ENCODE measurements around the gene TTC38.

Gene TTC38

DNA sequence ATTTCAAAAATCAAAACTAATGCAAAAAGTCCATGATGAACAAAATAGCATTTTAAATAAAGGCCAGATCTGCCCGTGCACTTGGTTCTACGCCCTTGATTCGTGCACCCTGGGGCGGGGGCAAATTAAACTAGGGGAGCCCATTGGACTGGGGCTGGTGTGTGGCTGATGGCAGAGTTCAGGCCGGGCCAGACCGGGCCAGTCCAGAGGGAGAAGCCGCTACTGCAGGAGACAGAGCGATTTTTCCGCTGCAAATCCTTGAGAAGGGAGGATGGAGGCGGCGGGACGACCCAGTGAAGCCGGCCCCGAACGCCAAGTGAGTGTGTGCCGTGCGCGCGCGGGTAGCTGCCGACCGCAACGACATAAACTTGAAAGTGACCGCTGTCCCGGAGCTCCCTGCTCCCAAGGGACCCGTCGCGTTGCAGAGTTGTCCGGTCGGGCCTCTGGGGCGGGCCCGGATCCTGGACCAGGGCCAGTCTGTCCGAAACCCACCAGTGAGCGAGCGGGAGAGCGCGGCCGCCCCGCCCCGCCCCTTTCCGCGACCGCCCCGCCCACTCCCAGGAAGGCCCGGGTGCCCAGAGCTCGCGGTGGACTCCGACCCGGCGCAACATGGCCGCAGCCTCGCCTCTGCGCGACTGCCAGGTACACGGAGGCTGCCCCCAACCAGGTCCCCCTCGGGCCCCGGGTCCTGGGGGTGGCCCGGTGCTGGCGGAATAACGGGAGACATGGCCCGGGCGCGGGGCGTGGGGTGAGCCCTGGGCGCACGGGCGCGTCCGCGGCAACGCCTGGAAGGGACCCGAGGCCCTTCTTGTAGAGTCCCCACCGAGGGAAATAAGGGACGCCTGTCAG lies at the start of gene TTC38:
TTC38 (plus strand) TSS at position 578 of the 849 bp plus-strand sequence; CDS start at position 610, 32 bp downstream.
- peak; percentile 26 for DNase-seq (ENCODE audit: low read depth)
- peak within 1 kb of the TSS; percentile 72 for H3K4me3 ChIP-seq (ENCODE audit: low read depth, low read length)

- H3K4me3 ChIP-seq (ENCODE audit: low read depth, low read length), result no peak overlapping the region
- DNase-seq (ENCODE audit: low read depth), result no peak
Measured at GRCh38 chr22:46219636-46220035, 48.2 kb upstream of the TTC38 start.

DNA sequence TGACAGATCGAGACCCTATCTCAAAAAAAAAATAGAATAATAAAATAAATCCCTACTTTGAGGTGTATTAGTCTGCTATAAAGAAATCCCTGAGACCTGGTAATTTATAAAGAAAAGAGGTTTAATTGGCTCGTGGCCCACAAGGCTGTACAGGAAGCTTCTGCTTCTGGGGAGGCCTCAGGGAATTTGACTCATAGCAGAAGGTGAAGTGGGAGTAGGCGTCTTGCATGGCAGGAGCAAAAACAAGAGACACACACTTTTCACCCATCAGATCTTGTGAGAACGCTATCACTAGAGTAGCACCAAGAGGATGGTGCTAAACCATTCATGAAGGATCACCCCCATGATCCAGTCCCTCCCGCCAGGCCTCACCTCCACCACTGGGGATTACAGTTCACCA lies 46.9 kb upstream of the TTC38 start:
- peak; percentile 28 for DNase-seq (ENCODE audit: low read depth)
- H3K4me3 ChIP-seq (ENCODE audit: low read depth, low read length), result no peak overlapping the region

- H3K4me3 ChIP-seq (ENCODE audit: low read depth, low read length), result no peak overlapping the region
- no peak for DNase-seq (ENCODE audit: low read depth)
Measured at GRCh38 chr22:46224044-46224897, 43.5 kb upstream of the TTC38 start.

GRCh38 chr22:46224898-46225290 lies 42.9 kb upstream of the TTC38 start:
- H3K4me3 ChIP-seq (ENCODE audit: low read depth, low read length), result no peak overlapping the region
- no peak for DNase-seq (ENCODE audit: low read depth)

DNA sequence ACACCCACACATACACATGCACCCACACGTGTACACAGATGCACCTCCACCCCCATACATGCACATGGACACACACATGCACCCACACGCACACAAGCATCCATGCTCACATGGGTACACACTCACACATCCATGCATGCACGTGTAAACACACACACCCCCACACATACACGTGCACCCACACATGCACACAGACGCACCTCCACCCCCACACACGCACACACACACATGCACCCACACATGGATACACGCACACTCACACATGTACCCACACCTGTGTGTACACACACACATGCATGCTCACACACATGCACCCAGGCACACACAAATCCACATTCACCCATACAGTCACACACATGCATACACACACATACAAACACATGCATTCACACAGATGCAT lies 42.2 kb upstream of the TTC38 start:
- no peak overlapping the region for H3K4me3 ChIP-seq (ENCODE audit: low read depth, low read length)
- no peak for DNase-seq (ENCODE audit: low read depth)

DNA sequence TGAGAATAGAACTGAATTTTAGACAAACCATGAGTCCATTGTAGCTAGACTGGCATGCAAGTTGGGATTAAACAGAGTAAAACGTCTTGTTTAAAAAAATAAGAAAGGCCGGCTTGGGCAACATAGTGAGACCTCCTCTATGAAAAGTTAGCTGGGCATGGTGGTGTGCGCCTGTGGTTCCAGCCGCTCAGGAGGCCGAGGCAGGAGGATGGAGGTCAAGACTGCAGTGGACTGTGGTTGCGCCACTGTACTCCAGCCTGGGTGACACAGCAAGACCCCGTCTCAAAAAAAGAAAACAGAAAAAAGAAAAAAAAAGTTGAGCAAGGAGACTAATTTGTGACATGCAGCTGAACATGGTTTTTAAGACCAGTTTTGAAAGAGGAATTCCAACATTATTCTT lies 41.2 kb upstream of the TTC38 start:
- H3K4me3 ChIP-seq (ENCODE audit: low read depth, low read length), result no peak overlapping the region
- DNase-seq (ENCODE audit: low read depth), result no peak

DNA sequence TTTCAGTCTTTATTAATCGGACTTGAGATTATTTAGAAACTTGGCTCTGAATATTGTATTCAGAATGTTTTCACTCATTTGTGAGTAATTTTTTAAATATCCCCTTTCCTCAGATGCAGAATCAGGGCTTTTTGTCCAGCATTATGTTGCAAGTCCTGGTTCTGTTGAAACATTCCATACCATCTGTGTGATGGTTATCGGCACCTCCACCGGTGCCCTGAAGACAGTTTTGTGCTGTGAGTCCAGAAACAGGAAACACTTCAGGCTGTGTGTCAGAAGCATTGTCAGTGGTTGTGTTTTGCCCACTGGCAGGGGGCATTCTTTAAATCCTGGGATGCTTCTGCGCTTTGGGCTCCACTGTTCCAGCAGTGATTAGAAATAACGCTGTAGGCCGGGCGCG lies 38.1 kb upstream of the TTC38 start:
- H3K4me3 ChIP-seq (ENCODE audit: low read depth, low read length), result no peak overlapping the region
- DNase-seq (ENCODE audit: low read depth), result no peak

DNA sequence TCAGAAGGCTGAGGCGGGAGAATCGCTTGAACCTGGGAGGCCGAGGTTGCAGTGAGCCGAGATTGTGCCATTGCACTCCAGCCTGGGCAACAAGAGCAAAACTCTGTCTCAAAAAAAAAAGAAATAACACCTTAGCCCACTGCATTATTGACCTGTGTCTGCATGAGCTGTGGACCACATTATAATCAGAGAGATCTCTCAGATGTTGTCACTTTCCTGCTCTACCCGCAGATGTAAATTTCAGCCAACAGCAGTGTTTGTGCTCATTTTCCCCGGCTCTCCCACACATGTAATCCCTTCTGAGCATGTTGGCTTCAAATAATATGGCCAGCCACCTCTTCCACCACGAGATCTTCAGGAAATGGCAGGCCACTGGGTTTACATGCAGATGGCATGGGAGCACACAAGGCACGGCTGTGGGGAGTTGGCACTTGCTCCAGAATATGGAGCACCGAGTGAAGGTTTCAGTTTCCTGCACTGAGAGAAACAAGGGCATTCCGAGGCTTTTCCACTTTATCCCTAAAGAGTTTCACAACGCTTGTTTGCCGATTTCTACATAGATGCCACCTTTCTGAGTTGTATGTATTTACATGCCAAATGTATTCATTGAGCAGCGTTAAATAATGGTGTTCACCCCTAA lies 37.4 kb upstream of the TTC38 start:
- H3K4me3 ChIP-seq (ENCODE audit: low read depth, low read length), result no peak overlapping the region
- DNase-seq (ENCODE audit: low read depth), result no peak

DNA sequence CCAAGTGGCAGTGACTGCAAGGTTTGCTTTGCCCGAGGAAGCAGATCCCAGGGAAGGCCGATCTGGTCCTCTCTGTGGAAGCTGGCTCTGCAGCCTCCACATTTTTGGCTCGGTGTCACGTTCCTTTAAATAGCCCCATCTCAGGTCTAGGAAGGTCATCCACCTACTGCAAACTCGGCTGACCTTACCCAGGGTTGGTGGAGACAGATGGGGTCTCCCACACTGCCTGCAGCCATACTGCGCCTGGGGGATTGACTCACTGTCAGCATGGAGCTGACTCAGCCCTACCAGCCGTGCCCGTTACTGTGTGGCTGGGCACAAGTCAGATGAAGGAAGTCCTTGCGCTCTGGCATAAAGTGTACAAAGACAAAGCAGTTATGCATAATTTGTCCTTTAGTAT lies 34.6 kb upstream of the TTC38 start:
- peak; percentile 19 for DNase-seq (ENCODE audit: low read depth)
- no peak overlapping the region for H3K4me3 ChIP-seq (ENCODE audit: low read depth, low read length)

- no peak for DNase-seq (ENCODE audit: low read depth)
- H3K4me3 ChIP-seq (ENCODE audit: low read depth, low read length), result no peak overlapping the region
Measured at GRCh38 chr22:46234969-46235368, 32.8 kb upstream of the TTC38 start.

DNA sequence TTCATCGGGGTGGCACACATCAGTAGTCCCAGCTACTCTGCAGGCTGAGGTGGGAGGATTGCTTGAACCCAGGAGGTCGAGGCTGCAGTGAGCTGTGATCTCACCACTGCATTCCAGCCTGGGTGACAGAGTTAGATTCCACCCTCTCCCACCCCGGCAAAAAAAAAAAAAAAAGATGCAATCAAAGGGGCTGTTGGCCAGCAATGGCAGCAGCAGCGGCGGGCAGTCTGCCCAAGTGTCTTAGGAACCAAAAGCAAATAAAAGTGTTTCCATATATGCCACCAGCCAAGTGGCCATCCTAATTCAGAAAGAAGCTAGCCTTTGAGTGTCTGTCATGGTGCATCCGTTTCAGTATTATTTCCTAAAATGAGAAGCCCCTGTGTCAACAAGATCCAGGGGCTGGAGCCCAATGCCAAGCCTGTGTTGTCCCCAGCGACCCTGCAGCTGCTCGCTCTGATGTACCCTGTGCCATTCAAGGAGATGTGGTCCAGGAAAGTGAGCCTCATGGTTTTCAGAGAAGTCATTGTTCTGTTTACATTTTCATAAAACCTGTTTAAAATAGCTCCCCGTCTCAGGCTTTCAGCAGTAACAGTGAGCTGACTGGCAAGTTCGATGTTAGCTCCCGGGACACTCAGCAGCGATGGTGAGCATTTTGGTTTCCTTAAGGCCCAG lies 30.2 kb upstream of the TTC38 start:
- DNase-seq (ENCODE audit: low read depth), result no peak
- H3K4me3 ChIP-seq (ENCODE audit: low read depth, low read length), result no peak overlapping the region

DNA sequence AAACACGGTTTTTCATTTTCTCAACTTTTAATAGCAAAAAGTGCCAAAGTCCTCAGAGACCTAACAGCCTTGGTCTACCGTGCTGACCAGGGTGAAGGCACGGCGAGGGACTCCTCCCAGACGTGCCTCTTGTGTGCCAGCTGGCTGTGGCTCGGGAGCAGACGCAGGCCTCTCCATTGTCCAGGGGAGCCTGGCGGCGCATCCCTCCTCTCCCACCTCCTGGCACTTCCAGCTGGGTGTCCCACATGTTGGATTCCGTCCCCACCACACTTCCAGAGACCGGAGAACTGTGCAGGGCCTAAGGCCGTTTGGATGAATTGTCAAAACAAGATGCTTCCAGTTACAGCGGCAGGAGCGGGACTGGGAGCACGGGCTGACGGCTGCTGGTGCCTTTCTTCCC lies 29.3 kb upstream of the TTC38 start:
- no peak overlapping the region for H3K4me3 ChIP-seq (ENCODE audit: low read depth, low read length)
- DNase-seq (ENCODE audit: low read depth), result no peak

GRCh38 chr22:46239261-46240048 lies 28.4 kb upstream of the TTC38 start:
- H3K4me3 ChIP-seq (ENCODE audit: low read depth, low read length), result no peak overlapping the region
- no peak for DNase-seq (ENCODE audit: low read depth)

GRCh38 chr22:46240073-46240472 lies 27.7 kb upstream of the TTC38 start:
- DNase-seq (ENCODE audit: low read depth), result no peak
- H3K4me3 ChIP-seq (ENCODE audit: low read depth, low read length), result no peak overlapping the region

GRCh38 chr22:46240506-46240905 lies 27.3 kb upstream of the TTC38 start:
- H3K4me3 ChIP-seq (ENCODE audit: low read depth, low read length), result no peak overlapping the region
- DNase-seq (ENCODE audit: low read depth), result no peak

GRCh38 chr22:46240907-46241306 lies 26.9 kb upstream of the TTC38 start:
- no peak overlapping the region for H3K4me3 ChIP-seq (ENCODE audit: low read depth, low read length)
- DNase-seq (ENCODE audit: low read depth), result no peak

DNA sequence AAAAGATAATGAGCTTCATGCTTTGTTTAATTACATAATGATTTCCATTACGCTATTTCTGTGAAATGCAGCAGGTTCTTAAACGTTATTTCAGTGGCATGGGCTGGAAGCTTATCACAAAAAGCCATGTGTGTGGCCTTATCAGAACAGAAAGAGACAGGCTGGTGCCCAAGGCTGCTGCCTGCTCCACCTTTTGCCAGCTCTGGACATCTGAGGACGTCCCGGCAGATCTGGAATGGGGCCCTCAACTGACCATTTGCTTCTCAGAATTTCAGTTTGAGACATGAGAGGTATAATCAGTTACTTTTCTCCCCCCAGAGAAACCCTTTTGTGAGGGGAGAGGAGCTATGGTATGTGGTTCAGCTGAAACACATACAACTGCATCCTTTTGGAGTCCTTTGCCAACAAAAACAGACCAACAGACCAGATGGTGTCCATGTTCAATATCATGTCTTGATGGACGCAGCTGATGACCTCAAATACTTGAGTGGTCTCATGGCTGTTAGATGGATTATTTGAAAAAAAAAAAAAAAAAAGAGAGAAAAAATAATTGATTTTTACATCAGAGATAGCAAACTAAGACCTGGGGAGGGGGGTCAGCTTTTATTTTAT lies 26.3 kb upstream of the TTC38 start:
- DNase-seq (ENCODE audit: low read depth), result no peak

GRCh38 chr22:46242076-46242475 lies 25.7 kb upstream of the TTC38 start:
- DNase-seq (ENCODE audit: low read depth), result no peak
- no peak overlapping the region for H3K4me3 ChIP-seq (ENCODE audit: low read depth, low read length)

More for the DNA sequence above, 26.3 kb upstream of the TTC38 start:
- H3K4me3 ChIP-seq (ENCODE audit: low read depth, low read length), result no peak overlapping the region

Data from skeletal muscle cell (primary cell).